MV-4-11 (cell line): ENCODE measurements around the gene GRB10.
A peak's percentile ranks its signal among the peaks of the same experiment; 100 is the strongest.

Experiments
- DNase-seq: peaks from one replicate; lab custom pipeline; 2025; lab: John Stamatoyannopoulos, UW

The GRB10 gene

GRCh38 chr7:50690541-50691011 is 92.1 kb downstream of the GRB10 start:
- no peak for DNase-seq

- peak; percentile 42 for DNase-seq
These were observed 94.5 kb downstream of the GRB10 start for GRCh38 chr7:50688226-50688590.

- DNase-seq = peak; percentile 10
These were observed 95.0 kb downstream of the GRB10 start for GRCh38 chr7:50687575-50688225.

GRCh38 chr7:50687096-50687495 is 95.6 kb downstream of the GRB10 start:
- DNase-seq = no peak

- no peak for DNase-seq
These were observed 97.3 kb downstream of the GRB10 start for GRCh38 chr7:50685135-50686065.

- DNase-seq = peak; percentile 17
These were observed 98.0 kb downstream of the GRB10 start for GRCh38 chr7:50684713-50685075.

- DNase-seq = no peak
These were observed 98.5 kb downstream of the GRB10 start for GRCh38 chr7:50684011-50684712.

- DNase-seq = no peak
These were observed 100.1 kb downstream of the GRB10 start for GRCh38 chr7:50682573-50682972.

GRCh38 chr7:50682079-50682478 is 100.6 kb downstream of the GRB10 start:
- DNase-seq = no peak

- no peak for DNase-seq
These were observed 101.2 kb downstream of the GRB10 start for GRCh38 chr7:50681432-50682045.

GRCh38 chr7:50679218-50680007 is 103.3 kb downstream of the GRB10 start:
- DNase-seq = peak; percentile 55

- no peak for DNase-seq
These were observed 104.1 kb downstream of the GRB10 start for GRCh38 chr7:50678586-50678985.

GRCh38 chr7:50677638-50677996 is 105.1 kb downstream of the GRB10 start:
- no peak for DNase-seq

GRCh38 chr7:50676740-50677637 is 105.7 kb downstream of the GRB10 start:
- DNase-seq = no peak

GRCh38 chr7:50676079-50676478 is 106.6 kb downstream of the GRB10 start:
- DNase-seq = no peak

GRCh38 chr7:50674896-50675835 is 107.5 kb downstream of the GRB10 start:
- DNase-seq = no peak

- DNase-seq = no peak
These were observed 108.4 kb downstream of the GRB10 start for GRCh38 chr7:50674299-50674698.

GRCh38 chr7:50673096-50673495 is 109.6 kb downstream of the GRB10 start:
- no peak for DNase-seq

GRCh38 chr7:50672045-50672444 is 110.7 kb downstream of the GRB10 start:
- DNase-seq = no peak
